HepG2 (cell line): ENCODE data around the gene HDDC2. TPM values are rescaled to one million over a fixed set of nuclear protein-coding genes. Genes with fewer than 3 reads are reported as not detected.
A peak's percentile ranks its signal among the peaks of the same experiment; 100 is the strongest.

Source experiments
- CAMTA2 ChIP-seq: sonication (generic); formaldehyde crosslinking; IDR thresholded peaks from 2 replicates; pipeline ENCODE4 v1.4.0; 2020; ENCODE audit warnings: mild to moderate bottlenecking, missing genetic modification reagents, borderline replicate concordance
- DMAP1 ChIP-seq: IDR thresholded peaks from 2 replicates; pipeline ENCODE4 v1.6.1; 2016
- ESRRA ChIP-seq: sonication (generic); formaldehyde crosslinking; IDR thresholded peaks from 2 replicates; pipeline ENCODE4 v1.5.1; 2020; ENCODE audit warnings: mild to moderate bottlenecking, low read depth, missing genetic modification reagents
- MTA3 ChIP-seq: sonication (generic); formaldehyde crosslinking; IDR thresholded peaks from 2 replicates; pipeline ENCODE4 v1.4.0; 2020; ENCODE audit warnings: missing genetic modification reagents
- NCOR1 ChIP-seq: fragments of 200-600 bp; sonication (generic); IDR thresholded peaks from 2 replicates; pipeline ENCODE4 v1.7.0; 2017; ENCODE audit warnings: antibody characterized with exemption, low read length, borderline replicate concordance
- NFYC ChIP-seq: IDR thresholded peaks from 2 replicates; pipeline ENCODE4 v1.6.1; 2016; ENCODE audit warnings: missing genetic modification reagents, missing compliant biosample characterization
- PRPF4 ChIP-seq: fragments of 200-400 bp; formaldehyde crosslinking; IDR thresholded peaks from 2 replicates; pipeline ENCODE4 v1.6.1; 2016; ENCODE audit warnings: low read length, low read depth; ENCODE audit not compliant: poor library complexity, severe bottlenecking
- PTBP1 ChIP-seq: fragments of 200-400 bp; formaldehyde crosslinking; IDR thresholded peaks from 2 replicates; pipeline ENCODE4 v1.6.1; 2018; ENCODE audit warnings: low read length, low read depth; ENCODE audit not compliant: poor library complexity, severe bottlenecking
- RBM22 ChIP-seq: fragments of 200-400 bp; formaldehyde crosslinking; optimal IDR thresholded peaks from 2 replicates; pipeline ENCODE3; 2017; ENCODE audit warnings: mild to moderate bottlenecking, low read length, moderate library complexity
- SUZ12 ChIP-seq: fragments of 150-350 bp; IDR thresholded peaks from 2 replicates; pipeline ENCODE4 v1.6.1; 2014; ENCODE audit warnings: low read depth, low read length
- ZFP36L2 ChIP-seq: sonication (generic); formaldehyde crosslinking; IDR thresholded peaks from 2 replicates; pipeline ENCODE4 v1.4.0; 2020; ENCODE audit warnings: missing genetic modification reagents
- ZFYVE20 ChIP-seq: sonication (generic); formaldehyde crosslinking; IDR thresholded peaks from 2 replicates; pipeline ENCODE4 v1.8.0; 2023; ENCODE audit warnings: low read depth, mild to moderate bottlenecking, moderate library complexity, missing genetic modification reagents, borderline replicate concordance
- ZNF282 ChIP-seq: fragments of 450-650 bp; IDR thresholded peaks from 2 replicates; pipeline ENCODE4 v1.6.1; 2018; ENCODE audit not compliant: partially characterized antibody
- ZNF292 ChIP-seq: sonication (generic); formaldehyde crosslinking; IDR thresholded peaks from 2 replicates; pipeline ENCODE4 v1.8.1; 2022; ENCODE audit warnings: mild to moderate bottlenecking, low read depth, missing genetic modification reagents, borderline replicate concordance
- ZNF720 ChIP-seq: sonication (generic); formaldehyde crosslinking; IDR thresholded peaks from 2 replicates; pipeline ENCODE4 v1.4.0; 2020; ENCODE audit warnings: missing genetic modification reagents
- polyA plus RNA-seq, 8 experiments: library from polyadenylated mRNA; depleted of rRNA in 3 of 8; stranded (reverse) in 7 of 8; unstranded in 1 of 8; fragments of >200 nt; fragmentation: Illumina TruSeq in 4 of 8; extraction: Trizol in 4 of 8; gene quantifications; 2 replicates each; pipeline versions ENCODE4 v1.2.1 to v1.2.3, GENCODE V29; 2011 to 2016; ENCODE audit warnings: low read depth in 4 of 8, missing spikeins in 1 of 8, mixed read lengths in 1 of 8; ENCODE audit not compliant: insufficient read depth in 1 of 8
- total RNA-seq, 5 experiments: library from RNA; depleted of rRNA; stranded (reverse); fragments of >200 nt; fragmentation: Illumina TruSeq; extraction: Trizol; gene quantifications; 2 replicates each; pipeline ENCODE4 v1.2.3, GENCODE V29; 2016; ENCODE audit warnings: low read depth in 1 of 5
- TF ChIP-seq, protein P1 (sequence below): fragments of 450-650 bp; IDR thresholded peaks from 2 replicates; pipeline ENCODE4 v1.6.1; 2016
- TF ChIP-seq, protein P2 (sequence below): sonication (generic); formaldehyde crosslinking; IDR thresholded peaks from 2 replicates; pipeline ENCODE4 v1.4.0; 2020; ENCODE audit warnings: missing genetic modification reagents, borderline replicate concordance
- TF ChIP-seq, protein P3 (sequence below): sonication (generic); formaldehyde crosslinking; IDR thresholded peaks from 2 replicates; pipeline ENCODE4 v1.4.0; 2020; ENCODE audit warnings: missing genetic modification reagents, borderline replicate concordance
- TF ChIP-seq, protein P4 (sequence below): sonication (generic); formaldehyde crosslinking; IDR thresholded peaks from 2 replicates; pipeline ENCODE4 v1.4.0; 2020; ENCODE audit warnings: missing genetic modification reagents, mild to moderate bottlenecking, borderline replicate concordance

Gene HDDC2
- total and polyA plus RNA-seq, 2 of the 13 experiments (the other 11 are each of a cell fraction or from before 2014, with no cell fraction given): 76.7 to 78.7 TPM

DNA sequence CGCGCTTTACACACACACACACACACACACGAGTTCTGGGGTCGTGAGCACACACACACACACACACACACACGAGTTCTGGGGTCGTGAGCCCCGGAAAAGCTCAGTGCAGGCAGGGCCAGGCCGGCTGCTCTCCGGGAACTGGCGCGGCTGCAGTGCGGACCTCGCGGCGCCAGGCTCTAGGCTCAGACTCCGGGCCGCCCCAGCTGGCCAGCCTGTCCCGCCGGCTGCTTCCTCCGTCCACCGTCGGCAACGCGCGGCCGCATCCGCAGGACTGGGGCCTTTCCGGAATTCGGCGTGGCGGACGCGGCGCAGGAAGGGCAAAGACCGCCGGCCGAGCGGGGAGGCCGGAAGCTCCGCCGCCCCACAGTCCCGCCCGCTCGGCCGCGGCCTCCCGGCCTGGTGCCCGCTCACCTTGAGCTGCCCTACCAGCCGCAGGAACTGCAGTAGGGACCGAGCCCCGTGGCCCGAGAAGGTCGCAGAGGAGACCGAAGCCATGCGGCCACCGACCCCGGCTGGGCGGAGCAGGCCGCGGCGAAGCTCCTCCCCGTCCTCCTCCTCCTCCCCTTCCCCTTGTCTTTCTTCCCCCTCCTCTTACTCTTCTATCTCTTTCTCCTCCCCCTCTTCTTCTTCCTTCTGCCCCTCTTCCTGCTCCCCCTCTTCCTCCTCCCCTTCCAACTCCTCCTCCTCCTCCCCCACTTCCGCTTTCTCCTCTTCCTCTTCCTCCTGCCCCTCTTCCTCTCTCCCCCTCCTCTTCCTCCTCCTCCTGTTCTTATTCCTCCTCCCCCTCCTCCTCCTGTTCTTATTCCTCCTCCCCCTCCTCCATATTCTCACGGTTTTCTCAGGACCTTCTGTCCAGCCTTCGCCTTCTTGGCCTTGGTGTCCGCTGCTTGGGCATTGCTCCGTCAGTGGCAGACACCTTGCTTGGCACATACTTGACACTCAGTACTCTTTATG, at the start of gene HDDC2 (continued):
- TF ChIP-seq SUZ12 (no peak), ESRRA (CRISPR knock-in tag) (peak; percentile 97), CAMTA2 (CRISPR knock-in tag) (no peak; the same call in 1 of the 2 replicates), NCOR1 (no peak), PRPF4 (no peak), ZNF282 (no peak), ZNF720 (CRISPR knock-in tag) (no peak), ZFYVE20 (no peak; the same call in 1 of the 2 replicates), NFYC (0 out of 2 replicates have a peak, but pooled peaks have one; percentile 15), PTBP1 (no peak), RBM22 (no peak), DMAP1 (CRISPR knock-in tag) (peak; percentile 91), ZFP36L2 (CRISPR knock-in tag) (0 out of 2 replicates have a peak, but pooled peaks have one; percentile 39), ZNF292 (CRISPR knock-in tag) (no peak), MTA3 (CRISPR knock-in tag) (no peak)
- TF ChIP-seq, protein P1, sequence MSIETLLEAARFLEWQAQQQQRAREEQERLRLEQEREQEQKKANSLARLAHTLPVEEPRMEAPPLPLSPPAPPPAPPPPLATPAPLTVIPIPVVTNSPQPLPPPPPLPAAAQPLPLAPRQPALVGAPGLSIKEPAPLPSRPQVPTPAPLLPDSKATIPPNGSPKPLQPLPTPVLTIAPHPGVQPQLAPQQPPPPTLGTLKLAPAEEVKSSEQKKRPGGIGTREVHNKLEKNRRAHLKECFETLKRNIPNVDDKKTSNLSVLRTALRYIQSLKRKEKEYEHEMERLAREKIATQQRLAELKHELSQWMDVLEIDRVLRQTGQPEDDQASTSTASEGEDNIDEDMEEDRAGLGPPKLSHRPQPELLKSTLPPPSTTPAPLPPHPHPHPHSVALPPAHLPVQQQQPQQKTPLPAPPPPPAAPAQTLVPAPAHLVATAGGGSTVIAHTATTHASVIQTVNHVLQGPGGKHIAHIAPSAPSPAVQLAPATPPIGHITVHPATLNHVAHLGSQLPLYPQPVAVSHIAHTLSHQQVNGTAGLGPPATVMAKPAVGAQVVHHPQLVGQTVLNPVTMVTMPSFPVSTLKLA: no peak
- TF ChIP-seq, protein P2, sequence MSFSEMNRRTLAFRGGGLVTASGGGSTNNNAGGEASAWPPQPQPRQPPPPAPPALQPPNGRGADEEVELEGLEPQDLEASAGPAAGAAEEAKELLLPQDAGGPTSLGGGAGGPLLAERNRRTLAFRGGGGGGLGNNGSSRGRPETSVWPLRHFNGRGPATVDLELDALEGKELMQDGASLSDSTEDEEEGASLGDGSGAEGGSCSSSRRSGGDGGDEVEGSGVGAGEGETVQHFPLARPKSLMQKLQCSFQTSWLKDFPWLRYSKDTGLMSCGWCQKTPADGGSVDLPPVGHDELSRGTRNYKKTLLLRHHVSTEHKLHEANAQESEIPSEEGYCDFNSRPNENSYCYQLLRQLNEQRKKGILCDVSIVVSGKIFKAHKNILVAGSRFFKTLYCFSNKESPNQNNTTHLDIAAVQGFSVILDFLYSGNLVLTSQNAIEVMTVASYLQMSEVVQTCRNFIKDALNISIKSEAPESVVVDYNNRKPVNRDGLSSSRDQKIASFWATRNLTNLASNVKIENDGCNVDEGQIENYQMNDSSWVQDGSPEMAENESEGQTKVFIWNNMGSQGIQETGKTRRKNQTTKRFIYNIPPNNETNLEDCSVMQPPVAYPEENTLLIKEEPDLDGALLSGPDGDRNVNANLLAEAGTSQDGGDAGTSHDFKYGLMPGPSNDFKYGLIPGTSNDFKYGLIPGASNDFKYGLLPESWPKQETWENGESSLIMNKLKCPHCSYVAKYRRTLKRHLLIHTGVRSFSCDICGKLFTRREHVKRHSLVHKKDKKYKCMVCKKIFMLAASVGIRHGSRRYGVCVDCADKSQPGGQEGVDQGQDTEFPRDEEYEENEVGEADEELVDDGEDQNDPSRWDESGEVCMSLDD (CRISPR knock-in tag): peak; percentile 49; the same call in 1 of the 2 replicates
- TF ChIP-seq, protein P3, sequence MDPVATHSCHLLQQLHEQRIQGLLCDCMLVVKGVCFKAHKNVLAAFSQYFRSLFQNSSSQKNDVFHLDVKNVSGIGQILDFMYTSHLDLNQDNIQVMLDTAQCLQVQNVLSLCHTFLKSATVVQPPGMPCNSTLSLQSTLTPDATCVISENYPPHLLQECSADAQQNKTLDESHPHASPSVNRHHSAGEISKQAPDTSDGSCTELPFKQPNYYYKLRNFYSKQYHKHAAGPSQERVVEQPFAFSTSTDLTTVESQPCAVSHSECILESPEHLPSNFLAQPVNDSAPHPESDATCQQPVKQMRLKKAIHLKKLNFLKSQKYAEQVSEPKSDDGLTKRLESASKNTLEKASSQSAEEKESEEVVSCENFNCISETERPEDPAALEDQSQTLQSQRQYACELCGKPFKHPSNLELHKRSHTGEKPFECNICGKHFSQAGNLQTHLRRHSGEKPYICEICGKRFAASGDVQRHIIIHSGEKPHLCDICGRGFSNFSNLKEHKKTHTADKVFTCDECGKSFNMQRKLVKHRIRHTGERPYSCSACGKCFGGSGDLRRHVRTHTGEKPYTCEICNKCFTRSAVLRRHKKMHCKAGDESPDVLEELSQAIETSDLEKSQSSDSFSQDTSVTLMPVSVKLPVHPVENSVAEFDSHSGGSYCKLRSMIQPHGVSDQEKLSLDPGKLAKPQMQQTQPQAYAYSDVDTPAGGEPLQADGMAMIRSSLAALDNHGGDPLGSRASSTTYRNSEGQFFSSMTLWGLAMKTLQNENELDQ: no peak
- TF ChIP-seq, protein P4, sequence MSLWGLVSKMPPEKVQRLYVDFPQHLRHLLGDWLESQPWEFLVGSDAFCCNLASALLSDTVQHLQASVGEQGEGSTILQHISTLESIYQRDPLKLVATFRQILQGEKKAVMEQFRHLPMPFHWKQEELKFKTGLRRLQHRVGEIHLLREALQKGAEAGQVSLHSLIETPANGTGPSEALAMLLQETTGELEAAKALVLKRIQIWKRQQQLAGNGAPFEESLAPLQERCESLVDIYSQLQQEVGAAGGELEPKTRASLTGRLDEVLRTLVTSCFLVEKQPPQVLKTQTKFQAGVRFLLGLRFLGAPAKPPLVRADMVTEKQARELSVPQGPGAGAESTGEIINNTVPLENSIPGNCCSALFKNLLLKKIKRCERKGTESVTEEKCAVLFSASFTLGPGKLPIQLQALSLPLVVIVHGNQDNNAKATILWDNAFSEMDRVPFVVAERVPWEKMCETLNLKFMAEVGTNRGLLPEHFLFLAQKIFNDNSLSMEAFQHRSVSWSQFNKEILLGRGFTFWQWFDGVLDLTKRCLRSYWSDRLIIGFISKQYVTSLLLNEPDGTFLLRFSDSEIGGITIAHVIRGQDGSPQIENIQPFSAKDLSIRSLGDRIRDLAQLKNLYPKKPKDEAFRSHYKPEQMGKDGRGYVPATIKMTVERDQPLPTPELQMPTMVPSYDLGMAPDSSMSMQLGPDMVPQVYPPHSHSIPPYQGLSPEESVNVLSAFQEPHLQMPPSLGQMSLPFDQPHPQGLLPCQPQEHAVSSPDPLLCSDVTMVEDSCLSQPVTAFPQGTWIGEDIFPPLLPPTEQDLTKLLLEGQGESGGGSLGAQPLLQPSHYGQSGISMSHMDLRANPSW (CRISPR knock-in tag): no peak
